ENCODE measurements around the gene RRAGC. TPM values are rescaled to one million over a fixed set of nuclear protein-coding genes. Genes with fewer than 3 reads are reported as not detected.
"Not testable (repeated sequence)": the region's sequence is repeated elsewhere in the genome, so short reads cannot be mapped to it uniquely, and the experiment has no call there.

RRAGC gene
- total and polyA plus RNA-seq, 12 donors: 6.9 to 32.3 (median 22.7) TPM

DNA sequence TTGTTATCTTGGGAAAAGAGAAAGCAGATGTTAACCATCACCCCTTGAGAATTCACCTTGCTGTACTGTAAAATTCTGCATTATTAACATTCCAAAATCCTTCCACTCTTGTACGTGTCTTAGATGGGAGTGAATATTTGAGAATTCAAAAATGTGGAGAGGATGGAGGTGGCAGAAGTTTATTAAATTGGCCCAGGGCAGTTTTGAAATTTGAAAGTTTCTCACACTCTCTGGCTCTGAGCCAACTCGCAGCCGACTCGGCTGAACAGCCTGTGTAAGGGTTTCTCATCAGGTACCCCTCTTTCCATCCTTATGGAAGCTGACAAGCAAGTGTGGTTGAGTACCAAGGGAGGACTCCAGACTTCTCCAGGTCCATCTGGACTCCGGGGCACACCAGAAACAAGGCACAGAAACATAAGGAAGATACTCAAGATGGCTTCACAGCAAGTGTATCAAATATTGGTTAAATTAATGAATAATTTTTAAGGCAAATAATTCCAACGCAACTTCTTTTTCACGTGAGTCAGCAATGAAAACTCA lies 45.1 kb downstream of the RRAGC start:
- intact Hi-C loops (cut with DNase I): loop anchor here in 4 of 10 donors (5.0 to 10.0 kb wide), 3 partner anchors 207 to 780 kb away; partner anchors contain the start of gene POU3F1 (in 2 of the 4)
- DNase-seq (no peak), ATAC-seq (no peak)
- 55 to 57% methylated on average over 7 of the region's 7 CpGs for WGBS, 2 donors
- TF ChIP-seq, protein P1, sequence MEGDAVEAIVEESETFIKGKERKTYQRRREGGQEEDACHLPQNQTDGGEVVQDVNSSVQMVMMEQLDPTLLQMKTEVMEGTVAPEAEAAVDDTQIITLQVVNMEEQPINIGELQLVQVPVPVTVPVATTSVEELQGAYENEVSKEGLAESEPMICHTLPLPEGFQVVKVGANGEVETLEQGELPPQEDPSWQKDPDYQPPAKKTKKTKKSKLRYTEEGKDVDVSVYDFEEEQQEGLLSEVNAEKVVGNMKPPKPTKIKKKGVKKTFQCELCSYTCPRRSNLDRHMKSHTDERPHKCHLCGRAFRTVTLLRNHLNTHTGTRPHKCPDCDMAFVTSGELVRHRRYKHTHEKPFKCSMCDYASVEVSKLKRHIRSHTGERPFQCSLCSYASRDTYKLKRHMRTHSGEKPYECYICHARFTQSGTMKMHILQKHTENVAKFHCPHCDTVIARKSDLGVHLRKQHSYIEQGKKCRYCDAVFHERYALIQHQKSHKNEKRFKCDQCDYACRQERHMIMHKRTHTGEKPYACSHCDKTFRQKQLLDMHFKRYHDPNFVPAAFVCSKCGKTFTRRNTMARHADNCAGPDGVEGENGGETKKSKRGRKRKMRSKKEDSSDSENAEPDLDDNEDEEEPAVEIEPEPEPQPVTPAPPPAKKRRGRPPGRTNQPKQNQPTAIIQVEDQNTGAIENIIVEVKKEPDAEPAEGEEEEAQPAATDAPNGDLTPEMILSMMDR (IDR thresholded peaks at IDR 0.05): no peak
- Histone ChIP-seq H3K27ac (no peak overlapping the region), H3K36me3 (no peaks in the 10 kb centered on the region), H3K9me3 (peaks cover 0 to 7% (median 0%) of the 10 kb centered on the region in 11 donors), H3K4me1 (peaks cover 0 to 17% (median 11%) of the 10 kb centered on the region in 9 donors), H3K4me3 (no peak overlapping the region), H3K27me3 (peaks cover 2 to 97% (median 83%) of the 10 kb centered on the region in 7 donors)

DNA sequence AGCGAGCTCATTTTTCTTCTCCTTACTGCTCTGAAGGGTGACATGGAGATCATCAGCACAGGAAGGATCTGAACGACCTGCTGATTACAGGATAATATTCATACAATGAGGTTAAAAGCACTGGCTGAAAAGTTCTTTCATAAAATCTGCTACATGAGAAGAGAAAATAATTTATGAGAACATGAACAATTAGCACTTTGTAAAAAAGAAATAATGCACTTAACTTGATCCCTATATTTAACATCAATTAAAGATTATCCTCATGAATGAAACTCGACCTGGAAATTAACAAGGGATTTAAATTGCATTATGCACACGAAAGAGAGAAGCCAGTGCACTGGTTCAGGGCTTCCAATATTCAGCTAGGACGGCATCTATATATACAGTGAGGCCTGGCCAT lies 46.6 kb downstream of the RRAGC start:
- H3K4me3 ChIP-seq: no peak overlapping the region
- TF ChIP-seq, protein P1 (IDR thresholded peaks at IDR 0.05): no peak
- peaks cover 0 to 94% (median 78%) of the 10 kb centered on the region in 7 donors for H3K27me3 ChIP-seq
- H3K4me1 ChIP-seq: peaks cover 0 to 8% (median 3%) of the 10 kb centered on the region in 9 donors
- no peak overlapping the region for H3K27ac ChIP-seq
- no peak for DNase-seq
- 56% methylated on average over 5 of the region's 5 CpGs for WGBS, 2 donors
- ATAC-seq: no peak
- intact Hi-C loops (cut with DNase I): loop anchor here in 4 of 10 donors (5.0 to 10.0 kb wide), 3 partner anchors 206 to 778 kb away; partner anchors contain the start of gene POU3F1 (in 2 of the 4)
- no peaks in the 10 kb centered on the region for H3K36me3 ChIP-seq
- peaks cover 0 to 7% (median 0%) of the 10 kb centered on the region in 11 donors for H3K9me3 ChIP-seq

DNA sequence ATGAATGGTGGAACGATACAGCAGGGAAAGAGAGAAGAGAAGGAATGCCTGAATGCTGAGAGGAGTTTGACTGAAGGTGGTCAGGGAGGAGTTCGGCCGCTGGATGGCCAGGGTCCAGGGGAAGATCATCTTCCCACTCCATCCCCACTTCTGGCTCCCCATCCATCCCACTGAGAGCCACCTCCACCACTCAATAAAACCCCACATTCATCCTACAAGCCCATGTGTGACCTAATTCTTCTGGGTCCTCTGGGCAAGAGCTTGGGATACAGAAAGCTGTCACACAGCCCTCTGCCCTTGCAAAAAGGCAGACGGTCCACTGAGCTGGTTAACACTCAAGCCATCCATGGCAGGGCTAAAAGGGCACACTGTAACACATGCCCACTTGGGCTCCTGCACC lies 48.1 kb downstream of the RRAGC start:
- H3K27me3 ChIP-seq: peaks cover 0 to 94% (median 77%) of the 10 kb centered on the region in 7 donors
- not testable (repeated sequence) for ATAC-seq, H3K27ac ChIP-seq, DNase-seq, H3K9me3 ChIP-seq, H3K4me1 ChIP-seq, H3K4me3 ChIP-seq, H3K36me3 ChIP-seq
- intact Hi-C loops (cut with DNase I): loop anchor here in 4 of 10 donors (5.0 to 10.0 kb wide), 3 partner anchors 204 to 777 kb away; partner anchors contain the start of gene POU3F1 (in 2 of the 4)
- 74 to 91% methylated on average over 4 of the region's 4 CpGs for WGBS, 2 donors

DNA sequence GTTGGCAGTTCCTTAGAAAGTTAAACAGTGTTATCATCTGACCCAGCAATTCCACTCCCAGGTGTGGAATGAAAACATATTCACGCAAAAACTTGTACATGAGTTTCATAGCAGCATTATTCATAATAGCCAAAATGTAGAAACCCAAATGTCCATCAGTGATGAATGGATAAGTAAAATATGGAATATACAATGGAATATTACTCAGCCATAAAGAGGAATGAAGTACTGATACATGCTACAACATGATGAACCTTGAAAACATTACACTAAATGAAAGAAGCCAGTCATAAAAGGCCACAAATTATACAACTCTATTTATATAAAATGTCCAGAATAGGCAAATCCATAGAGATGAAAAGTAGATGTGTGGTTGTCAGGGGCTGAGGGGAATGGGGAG lies 53.5 kb downstream of the RRAGC start:
- intact Hi-C loops (cut with DNase I): no loop called here
- Histone ChIP-seq H3K9me3 (no peaks in the 10 kb centered on the region), H3K4me3 (no peak overlapping the region), H3K27me3 (peaks cover 8 to 95% (median 90%) of the 10 kb centered on the region in 7 donors), H3K4me1 (peaks cover 0 to 8% (median 4%) of the 10 kb centered on the region in 9 donors), H3K27ac (no peak overlapping the region), H3K36me3 (no peaks in the 10 kb centered on the region)
- TF ChIP-seq, protein P1 (IDR thresholded peaks at IDR 0.05): no peak
- WGBS, 2 donors: 93 to 100% methylated on average over 1 of the region's 1 CpG
- DNase-seq (no peak), ATAC-seq (no peak)

DNA sequence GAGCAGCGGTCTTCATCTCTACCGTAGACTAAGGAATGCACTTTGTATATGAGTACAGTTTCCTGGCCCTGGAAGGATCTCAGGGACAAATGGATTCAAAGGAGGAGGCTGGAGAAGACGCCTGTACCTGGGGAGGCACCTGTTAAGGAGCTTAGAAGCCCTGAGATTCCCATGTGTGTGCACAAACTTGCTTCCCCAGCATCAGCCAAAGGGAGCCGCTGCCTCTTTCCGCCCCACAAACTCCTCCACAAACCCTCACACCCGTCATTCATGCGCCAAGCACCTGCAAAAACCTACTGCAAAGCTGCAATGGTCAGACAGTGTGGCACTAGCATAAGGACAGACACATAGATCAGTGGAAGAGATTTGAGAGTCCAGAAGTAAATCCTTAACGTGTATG lies 54.5 kb downstream of the RRAGC start:
- Histone ChIP-seq H3K4me3 (no peak overlapping the region), H3K9me3 (no peaks in the 10 kb centered on the region), H3K4me1 (peaks cover 0 to 8% (median 4%) of the 10 kb centered on the region in 9 donors), H3K27ac (no peak overlapping the region), H3K27me3 (peaks cover 8 to 89% (median 81%) of the 10 kb centered on the region in 7 donors), H3K36me3 (no peaks in the 10 kb centered on the region)
- TF ChIP-seq, protein P1 (IDR thresholded peaks at IDR 0.05): no peak
- no peak for DNase-seq
- intact Hi-C loops (cut with DNase I): no loop called here
- no peak for ATAC-seq
- 44 to 59% methylated on average over 8 of the region's 8 CpGs for WGBS, 2 donors

All from heart right ventricle (tissue), 16 donors.